ENCODE results near the gene ABTB2.

DNA sequence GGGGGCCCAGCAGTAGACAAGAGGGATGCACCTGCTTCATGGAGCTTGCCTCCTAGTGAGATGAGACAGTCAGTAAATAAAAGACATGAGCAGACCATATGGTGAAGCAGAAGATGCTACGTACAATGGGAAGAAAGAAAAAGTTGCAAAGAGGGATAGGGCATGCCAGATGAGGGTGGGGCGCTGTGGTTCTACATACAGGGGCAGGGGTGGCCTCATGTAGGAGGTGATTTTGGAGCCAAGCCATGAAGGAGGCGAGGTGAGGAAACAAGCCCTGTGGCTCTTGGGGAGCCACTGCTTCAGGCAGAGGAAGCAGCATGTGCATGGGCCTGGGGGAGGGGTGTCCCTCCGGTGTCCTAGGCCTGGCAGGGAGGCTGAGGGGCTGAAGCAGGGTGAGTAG is 237.2 kb downstream of the ABTB2 start:
- TF ChIP-seq, protein P1, sequence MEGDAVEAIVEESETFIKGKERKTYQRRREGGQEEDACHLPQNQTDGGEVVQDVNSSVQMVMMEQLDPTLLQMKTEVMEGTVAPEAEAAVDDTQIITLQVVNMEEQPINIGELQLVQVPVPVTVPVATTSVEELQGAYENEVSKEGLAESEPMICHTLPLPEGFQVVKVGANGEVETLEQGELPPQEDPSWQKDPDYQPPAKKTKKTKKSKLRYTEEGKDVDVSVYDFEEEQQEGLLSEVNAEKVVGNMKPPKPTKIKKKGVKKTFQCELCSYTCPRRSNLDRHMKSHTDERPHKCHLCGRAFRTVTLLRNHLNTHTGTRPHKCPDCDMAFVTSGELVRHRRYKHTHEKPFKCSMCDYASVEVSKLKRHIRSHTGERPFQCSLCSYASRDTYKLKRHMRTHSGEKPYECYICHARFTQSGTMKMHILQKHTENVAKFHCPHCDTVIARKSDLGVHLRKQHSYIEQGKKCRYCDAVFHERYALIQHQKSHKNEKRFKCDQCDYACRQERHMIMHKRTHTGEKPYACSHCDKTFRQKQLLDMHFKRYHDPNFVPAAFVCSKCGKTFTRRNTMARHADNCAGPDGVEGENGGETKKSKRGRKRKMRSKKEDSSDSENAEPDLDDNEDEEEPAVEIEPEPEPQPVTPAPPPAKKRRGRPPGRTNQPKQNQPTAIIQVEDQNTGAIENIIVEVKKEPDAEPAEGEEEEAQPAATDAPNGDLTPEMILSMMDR (IDR thresholded peaks at IDR 0.05), result no peak
- TF ChIP-seq GABPA (IDR thresholded peaks at IDR 0.05; ENCODE audit: low read depth) (no peak), SMC3 (IDR thresholded peaks at IDR 0.05; ENCODE audit: low read depth, low read length) (no peak), POLR2AphosphoS5 (IDR thresholded peaks at IDR 0.05; ENCODE audit: low read depth, low read length) (no peak), MXI1 (IDR thresholded peaks at IDR 0.05; ENCODE audit: low read depth, low read length) (no peak), CHD2 (IDR thresholded peaks at IDR 0.05; ENCODE audit: low read length, partially characterized antibody) (no peak), RXRA (IDR thresholded peaks at IDR 0.05; ENCODE audit: borderline replicate concordance, low read depth) (no peak), RCOR1 (IDR thresholded peaks at IDR 0.05; ENCODE audit: low read length) (no peak), RFX5 (IDR thresholded peaks at IDR 0.05; ENCODE audit: low read length) (no peak), NFIC (IDR thresholded peaks at IDR 0.05; ENCODE audit: borderline replicate concordance) (no peak)
- TF ChIP-seq, protein P2, sequence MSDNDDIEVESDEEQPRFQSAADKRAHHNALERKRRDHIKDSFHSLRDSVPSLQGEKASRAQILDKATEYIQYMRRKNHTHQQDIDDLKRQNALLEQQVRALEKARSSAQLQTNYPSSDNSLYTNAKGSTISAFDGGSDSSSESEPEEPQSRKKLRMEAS (IDR thresholded peaks at IDR 0.05; ENCODE audit: low read depth), result no peak

All from SK-N-SH (cell line).